AG04450 (cell line): ENCODE data around the gene CADM1. TPM values are rescaled to one million over a fixed set of nuclear protein-coding genes. Genes with fewer than 3 reads are reported as not detected.

Experiments used
- CTCF ChIA-PET: fragments of 300-600, 350-600 bp; formaldehyde crosslinking; extraction: SDS; loops from one replicate; lab custom pipeline; 2022; ENCODE audit warnings: antibody characterized with exemption, inconsistent platforms; lab: Charles Lee
- POLR2A ChIA-PET: fragments of 350-600 bp; formaldehyde crosslinking; extraction: SDS; loops from one replicate; lab custom pipeline; 2021; ENCODE audit warnings: antibody characterized with exemption, inconsistent platforms; lab: Yijun Ruan, JAX
- DNase-seq: peaks from one replicate; pipeline ENCODE4 v3.0.0-alpha.2; 2011; ENCODE audit warnings: low read depth, low spot score
- H3K27ac ChIP-seq: one replicate; pipeline ENCODE4 v1.5.1; 2012; ENCODE audit warnings: low read depth, low read length, control low read depth
- H3K27me3 ChIP-seq: one replicate; pipeline ENCODE4 v1.6.0; 2012; ENCODE audit warnings: low read length; ENCODE audit not compliant: control insufficient read depth, insufficient read depth
- H3K4me3 ChIP-seq: 2 replicates; pipeline ENCODE4 v1.5.1; 2011; ENCODE audit warnings: mild to moderate bottlenecking, low read depth, low read length, control low read depth
- H3K9me3 ChIP-seq: 2 replicates; pipeline ENCODE4 v1.5.1; 2012; ENCODE audit warnings: low read length; ENCODE audit not compliant: control insufficient read depth, insufficient read depth
- polyA plus RNA-seq: library from polyadenylated mRNA; depleted of rRNA; stranded (reverse); fragments of >200 nt; gene quantifications from 2 replicates; pipeline ENCODE4 v1.2.3, GENCODE V29; 2011
- TF ChIP-seq, protein P1 (sequence below): IDR thresholded peaks from 2 replicates; pipeline ENCODE4 v1.5.1; 2011; ENCODE audit warnings: low read depth, low read length, control low read depth, inconsistent platforms

CADM1 gene
- polyA plus RNA-seq, 1 experiment: 70.7 TPM

DNA sequence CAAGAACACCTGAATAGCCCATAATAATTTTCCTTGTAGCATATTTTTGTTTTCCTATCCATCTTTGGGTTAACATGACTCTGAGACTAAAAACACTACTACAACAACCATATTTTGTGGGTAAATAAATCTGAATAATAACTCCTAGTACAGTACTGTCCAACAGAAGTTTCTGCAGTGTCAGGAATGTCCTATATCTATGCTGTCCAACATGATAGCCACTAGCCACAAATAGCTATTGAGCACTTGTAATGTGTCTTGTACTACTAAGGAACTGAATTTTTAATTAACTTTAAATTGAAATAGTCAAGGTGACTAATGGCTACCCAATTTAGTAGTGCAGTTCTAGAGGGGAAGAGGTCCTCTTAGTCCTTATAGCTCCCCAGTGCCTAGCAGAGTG lies 135.6 kb downstream of the CADM1 start:
- ChIA-PET CTCF (interaction anchor here (0.6 to 0.7 kb wide), 2 partner anchors 139 to 161 kb away, joined by 3 to 9 read pairs; no protein-coding TSS in a partner anchor), POLR2A (no interaction called here)

DNA sequence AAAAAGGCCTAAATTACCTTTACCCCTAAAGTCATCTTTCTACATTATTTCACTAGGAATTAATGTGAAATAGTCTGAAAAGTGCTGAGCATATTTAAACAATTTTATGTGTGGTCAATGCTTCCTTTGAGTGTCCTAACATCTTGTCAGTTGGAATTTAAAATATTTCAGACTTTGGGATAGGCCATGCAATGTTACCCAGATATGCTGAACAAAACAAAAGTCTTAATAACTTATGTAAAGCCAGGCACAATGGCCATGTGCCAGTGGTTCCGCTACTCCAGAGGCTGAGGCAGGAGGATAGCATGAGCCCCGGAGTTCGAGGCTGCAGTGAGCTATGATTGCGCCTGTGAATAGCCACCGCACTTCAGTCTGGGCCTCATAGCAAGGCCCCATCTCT lies 137.4 kb downstream of the CADM1 start:
- DNase-seq: no peak
- CTCF ChIA-PET: no interaction called here
- no peak overlapping the region for H3K4me3 ChIP-seq

More for the DNA sequence above, 135.6 kb downstream of the CADM1 start:
- Histone ChIP-seq H3K27ac (no peak overlapping the region), H3K4me3 (no peak overlapping the region), H3K27me3 (no peaks in the 10 kb centered on the region), H3K9me3 (no peaks in the 10 kb centered on the region)
- DNase-seq: no peak
- TF ChIP-seq, protein P1, sequence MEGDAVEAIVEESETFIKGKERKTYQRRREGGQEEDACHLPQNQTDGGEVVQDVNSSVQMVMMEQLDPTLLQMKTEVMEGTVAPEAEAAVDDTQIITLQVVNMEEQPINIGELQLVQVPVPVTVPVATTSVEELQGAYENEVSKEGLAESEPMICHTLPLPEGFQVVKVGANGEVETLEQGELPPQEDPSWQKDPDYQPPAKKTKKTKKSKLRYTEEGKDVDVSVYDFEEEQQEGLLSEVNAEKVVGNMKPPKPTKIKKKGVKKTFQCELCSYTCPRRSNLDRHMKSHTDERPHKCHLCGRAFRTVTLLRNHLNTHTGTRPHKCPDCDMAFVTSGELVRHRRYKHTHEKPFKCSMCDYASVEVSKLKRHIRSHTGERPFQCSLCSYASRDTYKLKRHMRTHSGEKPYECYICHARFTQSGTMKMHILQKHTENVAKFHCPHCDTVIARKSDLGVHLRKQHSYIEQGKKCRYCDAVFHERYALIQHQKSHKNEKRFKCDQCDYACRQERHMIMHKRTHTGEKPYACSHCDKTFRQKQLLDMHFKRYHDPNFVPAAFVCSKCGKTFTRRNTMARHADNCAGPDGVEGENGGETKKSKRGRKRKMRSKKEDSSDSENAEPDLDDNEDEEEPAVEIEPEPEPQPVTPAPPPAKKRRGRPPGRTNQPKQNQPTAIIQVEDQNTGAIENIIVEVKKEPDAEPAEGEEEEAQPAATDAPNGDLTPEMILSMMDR: no peak

DNA sequence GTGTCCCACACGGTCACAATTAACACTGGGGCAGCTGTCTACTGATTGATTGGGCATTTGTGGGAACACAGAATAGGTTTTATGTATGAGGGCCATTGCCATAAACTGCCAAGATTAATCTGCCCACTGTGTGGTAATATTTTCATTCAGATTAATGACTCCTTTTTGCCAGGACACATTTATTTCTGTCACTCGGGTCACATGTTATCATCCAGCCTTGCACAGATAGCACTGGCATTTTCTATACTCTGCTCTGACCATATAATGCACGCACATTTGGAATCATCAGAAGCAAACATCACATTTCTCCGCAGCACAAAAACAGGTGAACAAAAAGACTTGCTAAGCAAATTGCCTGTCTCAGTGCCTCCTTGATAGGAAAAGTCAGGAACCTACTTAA lies 138.3 kb downstream of the CADM1 start:
- no peak overlapping the region for H3K27ac ChIP-seq
- no peaks in the 10 kb centered on the region for H3K9me3 ChIP-seq
- DNase-seq: no peak
- H3K27me3 ChIP-seq: no peaks in the 10 kb centered on the region
- ChIA-PET CTCF (no interaction called here), POLR2A (no interaction called here)
- TF ChIP-seq, protein P1: no peak
- H3K4me3 ChIP-seq: no peak overlapping the region

More for the DNA sequence above, 137.4 kb downstream of the CADM1 start:
- Histone ChIP-seq H3K9me3 (no peaks in the 10 kb centered on the region), H3K27ac (no peak overlapping the region), H3K27me3 (no peaks in the 10 kb centered on the region)
- POLR2A ChIA-PET: no interaction called here
- TF ChIP-seq, protein P1: no peak

DNA sequence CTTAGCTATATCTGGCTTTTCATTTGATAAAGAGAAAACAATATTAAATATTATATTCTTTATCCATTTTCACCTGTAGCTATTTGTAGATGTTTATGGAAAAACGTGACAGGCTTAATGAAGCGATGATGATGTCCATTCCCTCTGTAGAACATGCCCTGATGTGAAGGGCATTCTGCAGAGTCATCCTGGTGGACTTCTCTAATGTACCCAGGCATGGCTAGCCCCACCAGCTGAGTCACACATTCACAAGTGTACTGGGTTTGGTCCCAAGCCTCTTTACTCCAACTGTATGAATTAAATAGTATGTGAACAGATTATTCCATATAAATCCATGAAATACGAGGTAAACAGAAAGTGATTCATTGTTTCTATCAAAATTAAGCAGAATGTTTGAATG lies 139.3 kb downstream of the CADM1 start:
- ChIA-PET CTCF (interaction anchor here (1.1 kb wide), 1 partner anchor 30 kb away, joined by 6 read pairs; no protein-coding TSS in a partner anchor), POLR2A (no interaction called here)
- H3K27ac ChIP-seq: no peak overlapping the region
- no peak for DNase-seq
- no peaks in the 10 kb centered on the region for H3K9me3 ChIP-seq
- TF ChIP-seq, protein P1: no peak
- no peaks in the 10 kb centered on the region for H3K27me3 ChIP-seq
- no peak overlapping the region for H3K4me3 ChIP-seq

DNA sequence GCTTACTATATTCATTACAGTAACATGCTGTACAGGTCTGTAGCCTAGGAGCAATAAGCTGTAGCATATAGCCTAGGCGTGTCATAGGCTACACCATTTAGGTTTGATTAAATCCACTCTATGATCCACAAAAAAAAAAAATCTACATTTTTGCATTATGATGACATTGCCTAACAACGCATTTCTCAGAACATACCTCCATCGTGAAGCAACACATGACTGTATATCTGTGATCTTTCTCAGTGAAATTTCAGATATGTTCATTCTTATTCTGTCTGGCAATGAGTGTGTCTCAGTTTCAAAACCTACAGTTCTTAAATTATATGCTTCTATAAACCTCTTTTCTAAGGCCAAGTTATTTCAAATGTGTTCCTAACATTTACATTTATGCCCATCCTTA lies 140.3 kb downstream of the CADM1 start:
- POLR2A ChIA-PET: no interaction called here
- H3K4me3 ChIP-seq: no peak overlapping the region
- no peaks in the 10 kb centered on the region for H3K27me3 ChIP-seq
- TF ChIP-seq, protein P1: no peak
- no peaks in the 10 kb centered on the region for H3K9me3 ChIP-seq
- CTCF ChIA-PET: no interaction called here
- H3K27ac ChIP-seq: no peak overlapping the region
- no peak for DNase-seq
